Left lung (tissue), 10 donors: ENCODE data around the gene SPI1. TPM values are rescaled to one million over a fixed set of nuclear protein-coding genes. Genes with fewer than 3 reads are reported as not detected.

Source experiments
- ATAC-seq: fragments of 200-7000 bp; cut with Tn5 transposase; one replicate; pipeline ENCODE4 v1.9.1; 2020; ENCODE audit warnings: moderate library complexity
- DNase-seq, 4 donors: peaks; one replicate each; pipeline ENCODE4 v3.0.0-alpha.2; 2013 to 2020
- H3K27ac ChIP-seq, 2 donors: fragments of 200-600 bp; sonication (generic) in 1 of 2; one replicate each; pipeline versions ENCODE4 v1.5.0 to v1.8.0; 2020 to 2021
- H3K27me3 ChIP-seq, 2 donors: fragments of 200-600 bp; sonication (generic) in 1 of 2; one replicate each; pipeline versions ENCODE4 v1.5.0 to v1.8.0; 2020 to 2021
- H3K36me3 ChIP-seq, 2 donors: fragments of 200-600 bp; sonication (generic) in 1 of 2; one replicate each; pipeline versions ENCODE4 v1.5.0 to v1.8.0; 2020 to 2021
- H3K4me1 ChIP-seq, 2 donors: fragments of 200-600 bp; one replicate each; pipeline ENCODE4 v1.8.0; 2021
- H3K4me3 ChIP-seq, 2 donors: fragments of 200-600 bp; sonication (generic) in 1 of 2; one replicate each; pipeline versions ENCODE4 v1.5.0 to v1.8.0; 2020 to 2021; ENCODE audit warnings: mild to moderate bottlenecking in 1 of 2
- H3K9me3 ChIP-seq, 2 donors: fragments of 200-600 bp; sonication (generic) in 1 of 2; one replicate each; pipeline versions ENCODE4 v1.5.0 to v1.8.0; 2020 to 2021
- intact Hi-C, 2 donors: fragments of 100-400 bp; cut with DNase I; formaldehyde crosslinking; loops; one replicate each; pipeline versions ENCODE4 v1.11.2 to v1.14.2; 2022
- microRNA-seq, 2 donors: library from miRNA; unstranded; fragments of <30 nt; microRNA quantifications; one replicate each; pipeline ENCODE4, GENCODE V29; 2019
- polyA plus RNA-seq, 6 donors: library from polyadenylated mRNA; unstranded; fragments of 120-200 nt; gene quantifications; one replicate each; pipeline ENCODE4 v1.2.1, GENCODE V29; 2013; ENCODE audit not compliant: insufficient read length in 6 of 6
- total RNA-seq, 2 donors: library from RNA; stranded (reverse); fragmentation: NEBNext Ultra II Directional; extraction: Animal tissue kit (Norgen Biotek cat#: 25700); gene quantifications; one replicate each; pipeline ENCODE4 v1.2.1, GENCODE V29; 2021
- TF ChIP-seq, protein P1 (sequence below), 2 donors: fragments of 200-600 bp; sonication (generic) in 1 of 2; IDR thresholded peaks; one replicate each; pipeline versions ENCODE4 v1.5.0 to v1.8.0; 2021; ENCODE audit warnings: antibody characterized with exemption in 2 of 2
- donor health status: DM: no; HTN: yes; CAD: no.
- donor health status: DM: no; HTN: no; CAD: no.

Gene SPI1
- total and polyA plus RNA-seq, 8 donors: 4.9 to 194 (median 6.2) TPM

DNA sequence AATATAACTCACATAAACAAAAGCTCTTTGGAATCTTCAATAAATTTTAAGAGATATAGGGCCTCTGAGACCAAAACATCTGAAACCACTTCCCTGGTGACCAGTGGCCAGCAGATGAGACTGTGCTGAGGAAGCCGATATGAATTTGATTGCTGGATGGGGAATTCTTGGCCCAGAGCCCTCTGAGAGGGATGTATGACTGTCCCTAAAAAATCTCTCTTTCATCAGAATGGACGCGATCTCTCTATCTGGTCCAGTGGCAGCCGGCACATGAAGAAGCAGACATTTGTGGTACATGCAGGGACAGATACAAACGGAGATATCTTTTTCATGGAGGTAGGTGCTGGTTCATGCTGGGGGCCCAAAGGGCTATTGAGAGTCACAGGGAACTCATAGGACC is 63.4 kb downstream of the SPI1 start:
- Histone ChIP-seq H3K27ac (no peak overlapping the region), H3K4me1 (no peaks in the 10 kb centered on the region), H3K4me3 (no peak overlapping the region), H3K27me3 (no peaks in the 10 kb centered on the region), H3K36me3 (peaks cover 0 to 97% of the 10 kb centered on the region in 2 donors), H3K9me3 (no peaks in the 10 kb centered on the region)
- intact Hi-C loops: no loop called here
- ATAC-seq: no peak
- no peak for DNase-seq
- TF ChIP-seq, protein P1, sequence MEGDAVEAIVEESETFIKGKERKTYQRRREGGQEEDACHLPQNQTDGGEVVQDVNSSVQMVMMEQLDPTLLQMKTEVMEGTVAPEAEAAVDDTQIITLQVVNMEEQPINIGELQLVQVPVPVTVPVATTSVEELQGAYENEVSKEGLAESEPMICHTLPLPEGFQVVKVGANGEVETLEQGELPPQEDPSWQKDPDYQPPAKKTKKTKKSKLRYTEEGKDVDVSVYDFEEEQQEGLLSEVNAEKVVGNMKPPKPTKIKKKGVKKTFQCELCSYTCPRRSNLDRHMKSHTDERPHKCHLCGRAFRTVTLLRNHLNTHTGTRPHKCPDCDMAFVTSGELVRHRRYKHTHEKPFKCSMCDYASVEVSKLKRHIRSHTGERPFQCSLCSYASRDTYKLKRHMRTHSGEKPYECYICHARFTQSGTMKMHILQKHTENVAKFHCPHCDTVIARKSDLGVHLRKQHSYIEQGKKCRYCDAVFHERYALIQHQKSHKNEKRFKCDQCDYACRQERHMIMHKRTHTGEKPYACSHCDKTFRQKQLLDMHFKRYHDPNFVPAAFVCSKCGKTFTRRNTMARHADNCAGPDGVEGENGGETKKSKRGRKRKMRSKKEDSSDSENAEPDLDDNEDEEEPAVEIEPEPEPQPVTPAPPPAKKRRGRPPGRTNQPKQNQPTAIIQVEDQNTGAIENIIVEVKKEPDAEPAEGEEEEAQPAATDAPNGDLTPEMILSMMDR (IDR thresholded peaks at IDR 0.05): no peak

DNA sequence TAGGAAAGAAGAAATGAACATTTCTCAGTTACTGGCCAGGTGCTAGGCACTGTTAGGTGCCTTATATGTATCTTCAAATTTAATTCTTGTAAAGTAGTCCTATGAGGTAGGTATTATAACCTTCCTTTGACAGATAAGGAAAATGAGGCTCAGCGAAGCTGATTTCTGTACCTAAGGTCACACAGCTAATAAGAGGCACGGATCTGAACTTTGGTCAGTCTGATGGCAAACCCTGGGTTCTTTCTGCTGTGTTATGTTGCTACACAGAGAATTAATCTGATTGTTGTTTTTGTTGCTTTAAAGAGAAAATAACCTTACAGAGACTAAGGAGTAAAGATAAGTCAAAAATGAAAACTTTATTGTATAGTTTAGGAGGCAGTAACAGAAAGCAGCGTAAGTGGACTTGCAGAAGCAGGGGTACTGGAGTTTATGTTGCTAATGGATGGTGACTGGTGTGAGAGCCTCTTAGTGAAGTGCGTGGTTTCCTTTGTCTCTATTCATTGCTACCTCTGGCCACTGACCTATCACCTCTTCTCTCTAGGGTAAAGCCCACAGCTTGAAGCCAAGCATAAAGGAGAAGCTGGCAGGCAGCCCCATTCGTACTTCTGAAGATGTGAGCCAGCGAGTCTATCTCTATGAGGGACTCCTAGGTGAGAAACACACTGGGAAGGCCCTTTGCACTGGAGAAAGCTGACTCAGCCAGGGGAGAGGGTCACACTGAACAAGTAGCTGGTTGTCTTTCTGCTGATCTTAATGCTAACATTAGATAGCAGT is 70.1 kb downstream of the SPI1 start:
- Histone ChIP-seq H3K27me3 (no peaks in the 10 kb centered on the region), H3K4me3 (no peak overlapping the region), H3K27ac (no peak overlapping the region), H3K36me3 (peaks cover 0 to 100% of the 10 kb centered on the region in 2 donors), H3K4me1 (no peaks in the 10 kb centered on the region), H3K9me3 (peaks cover 0 to 2% of the 10 kb centered on the region in 2 donors)
- DNase-seq (no peak), ATAC-seq (no peak)
- TF ChIP-seq, protein P1 (IDR thresholded peaks at IDR 0.05): no peak
- intact Hi-C loops: no loop called here

DNA sequence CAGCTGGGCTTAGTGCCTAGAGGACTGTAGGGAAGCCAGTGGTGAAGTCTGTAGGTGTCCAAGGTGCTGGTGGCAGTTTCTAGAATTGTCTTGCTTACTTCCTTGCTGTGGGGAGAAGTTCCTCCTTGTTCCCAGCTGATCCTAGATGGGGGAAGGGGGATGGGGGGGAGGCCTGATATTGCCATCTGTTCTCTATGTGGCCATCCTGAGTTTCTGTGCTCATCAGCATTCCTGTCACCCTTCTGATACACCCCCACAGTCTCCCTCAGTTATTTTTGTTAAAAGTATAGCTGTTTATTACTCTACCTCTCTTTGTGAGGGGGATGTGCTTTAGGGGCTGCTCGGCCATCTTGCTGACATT is 71.9 kb downstream of the SPI1 start:
- no peak overlapping the region for H3K27ac ChIP-seq
- intact Hi-C loops: no loop called here
- no peaks in the 10 kb centered on the region for H3K4me1 ChIP-seq
- H3K9me3 ChIP-seq: peaks cover 0 to 17% of the 10 kb centered on the region in 2 donors
- ATAC-seq (no peak), DNase-seq (no peak)
- H3K27me3 ChIP-seq: no peaks in the 10 kb centered on the region
- no peak overlapping the region for H3K4me3 ChIP-seq
- H3K36me3 ChIP-seq: peaks cover 0 to 100% of the 10 kb centered on the region in 2 donors
- TF ChIP-seq, protein P1 (IDR thresholded peaks at IDR 0.05): no peak

DNA sequence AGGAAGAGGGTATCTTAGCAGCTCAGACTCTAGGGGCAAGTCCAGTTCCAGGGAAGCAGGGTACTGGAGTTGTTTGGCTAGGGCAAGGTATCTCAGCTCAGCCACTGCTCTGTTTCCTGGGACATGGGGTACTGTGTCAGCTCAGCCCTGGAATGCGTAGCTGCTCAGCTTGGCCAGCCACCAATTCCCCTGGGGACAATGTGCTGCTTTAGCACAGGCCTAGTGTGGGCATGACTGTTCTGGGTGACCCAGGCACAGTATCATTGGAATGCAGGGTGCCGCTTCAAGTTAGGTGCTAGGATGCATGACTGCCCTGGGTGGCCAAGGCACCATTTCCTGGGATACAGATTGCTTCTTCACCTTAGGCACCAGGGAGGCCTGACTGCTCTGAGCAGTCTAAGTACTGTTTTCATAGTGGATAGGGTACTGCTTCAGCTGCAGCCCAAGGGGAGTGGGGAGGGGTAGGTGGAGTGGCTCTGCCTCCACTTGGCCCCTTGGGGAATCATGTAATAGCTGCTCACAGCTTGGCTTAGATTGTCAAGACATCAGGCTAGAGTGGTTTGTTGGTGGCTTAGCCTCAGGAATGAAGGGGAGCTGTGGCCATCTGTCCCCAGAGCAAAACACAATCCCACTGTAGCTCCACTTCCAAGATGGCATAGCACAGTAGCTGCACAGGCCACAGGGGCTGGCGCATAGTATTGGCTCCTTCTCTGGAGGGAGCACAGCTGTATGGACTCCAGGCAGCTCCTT is 72.4 kb downstream of the SPI1 start:
- no peak overlapping the region for H3K27ac ChIP-seq
- DNase-seq (no peak), ATAC-seq (no peak)
- TF ChIP-seq, protein P1 (IDR thresholded peaks at IDR 0.05): no peak
- peaks cover 0 to 17% of the 10 kb centered on the region in 2 donors for H3K9me3 ChIP-seq
- H3K27me3 ChIP-seq: no peaks in the 10 kb centered on the region
- intact Hi-C loops: no loop called here
- no peak overlapping the region for H3K4me3 ChIP-seq
- no peaks in the 10 kb centered on the region for H3K4me1 ChIP-seq
- peaks cover 0 to 100% of the 10 kb centered on the region in 2 donors for H3K36me3 ChIP-seq

Small RNA genes lying within 50 kb of the gene (microRNA-seq; reads per million reads assigned to microRNA genes)
- gene MIR4487: 0 reads per million in 2 donors

Other genes starting within 250 kb of the SPI1 start
- 10 to 100 TPM; 79.1 to 86.3 TPM for gene ARFGAP2, start 201.7 kb downstream of the SPI1 start, total RNA-seq
- 100 to 1,000 TPM in 1 of 6 donors, 10 to 100 TPM in 5; 86.3 to 103 (median 94.6) TPM for gene ARFGAP2, start 201.7 kb downstream of the SPI1 start, polyA plus RNA-seq
- gene PACSIN3, start 192.1 kb downstream of the SPI1 start, total RNA-seq: 10 to 100 TPM; 32.9 to 44.2 TPM
- 10 to 100 TPM; 41.1 to 63.1 (median 50.6) TPM for gene PACSIN3, start 192.1 kb downstream of the SPI1 start, polyA plus RNA-seq
- gene DDB2, start 163.6 kb downstream of the SPI1 start, total RNA-seq: 10 to 100 TPM; 32.0 to 33.1 TPM
- 10 to 100 TPM; 22.9 to 27.5 (median 23.4) TPM for gene DDB2, start 163.6 kb downstream of the SPI1 start, polyA plus RNA-seq
- 10 to 100 TPM; 41.5 to 59.9 TPM for gene ACP2, start 129.7 kb downstream of the SPI1 start, total RNA-seq
- gene ACP2, start 129.7 kb downstream of the SPI1 start, polyA plus RNA-seq: 10 to 100 TPM; 37.1 to 41.5 (median 41.1) TPM
- 10 to 100 TPM; 39.7 to 66.9 TPM for gene NR1H3, start 120.6 kb downstream of the SPI1 start, total RNA-seq
- gene NR1H3, start 120.6 kb downstream of the SPI1 start, polyA plus RNA-seq: 10 to 100 TPM; 44.8 to 57.6 (median 52.0) TPM
- gene MADD, start 108.4 kb downstream of the SPI1 start, total RNA-seq: 10 to 100 TPM; 33.0 to 52.9 TPM
- gene MADD, start 108.4 kb downstream of the SPI1 start, polyA plus RNA-seq: 10 to 100 TPM; 42.6 to 53.8 (median 51.9) TPM
- gene MYBPC3, start 25.8 kb downstream of the SPI1 start, total RNA-seq: 1 to 10 TPM in 1 of 2 donors, under 1 TPM in 1; 0.52 to 2.0 TPM
- under 1 TPM in 3 of 6 donors, not detected in 3; 0.06 to 0.25 (median 0.09) TPM for gene MYBPC3, start 25.8 kb downstream of the SPI1 start, polyA plus RNA-seq
- gene SLC39A13, start 30.0 kb upstream of the SPI1 start, total RNA-seq: 10 to 100 TPM; 60.1 to 66.1 TPM
- 10 to 100 TPM; 29.6 to 46.4 (median 34.1) TPM for gene SLC39A13, start 30.0 kb upstream of the SPI1 start, polyA plus RNA-seq
- gene PSMC3, start 47.9 kb upstream of the SPI1 start, total RNA-seq: 100 to 1,000 TPM in 1 of 2 donors, 10 to 100 TPM in 1; 86.7 to 133 TPM
- gene PSMC3, start 47.9 kb upstream of the SPI1 start, polyA plus RNA-seq: 100 to 1,000 TPM; 123 to 163 (median 130) TPM
- gene RAPSN, start 70.6 kb upstream of the SPI1 start, total RNA-seq: 1 to 10 TPM in 1 of 2 donors, under 1 TPM in 1; 0.79 to 1.0 TPM
- under 1 TPM; 0.26 to 0.61 (median 0.49) TPM for gene RAPSN, start 70.6 kb upstream of the SPI1 start, polyA plus RNA-seq
- gene CELF1, start 174.6 kb upstream of the SPI1 start, total RNA-seq: 100 to 1,000 TPM in 1 of 2 donors, 10 to 100 TPM in 1; 76.8 to 107 TPM
- gene CELF1, start 174.6 kb upstream of the SPI1 start, polyA plus RNA-seq: 10 to 100 TPM; 80.2 to 98.9 (median 90.7) TPM
- 10 to 100 TPM; 61.4 to 75.2 TPM for gene PTPMT1, start 187.1 kb upstream of the SPI1 start, total RNA-seq
- 10 to 100 TPM; 35.0 to 42.9 (median 39.3) TPM for gene PTPMT1, start 187.1 kb upstream of the SPI1 start, polyA plus RNA-seq
- gene KBTBD4, start 200.4 kb upstream of the SPI1 start, total RNA-seq: 10 to 100 TPM; 13.3 to 13.9 TPM
- 10 to 100 TPM; 18.0 to 21.5 (median 20.7) TPM for gene KBTBD4, start 200.4 kb upstream of the SPI1 start, polyA plus RNA-seq
- 10 to 100 TPM; 76.2 to 89.0 TPM for gene NDUFS3, start 200.5 kb upstream of the SPI1 start, total RNA-seq
- gene NDUFS3, start 200.5 kb upstream of the SPI1 start, polyA plus RNA-seq: 100 to 1,000 TPM in 5 of 6 donors, 10 to 100 TPM in 1; 99.6 to 105 (median 103) TPM
- gene FAM180B, start 208.1 kb upstream of the SPI1 start, total RNA-seq: not detected
- under 1 TPM; 0.13 to 0.35 (median 0.25) TPM for gene FAM180B, start 208.1 kb upstream of the SPI1 start, polyA plus RNA-seq
- gene C1QTNF4, start 215.9 kb upstream of the SPI1 start, total RNA-seq: 1 to 10 TPM in 1 of 2 donors, under 1 TPM in 1; 0.21 to 1.3 TPM
- 1 to 10 TPM; 2.1 to 6.9 (median 4.1) TPM for gene C1QTNF4, start 215.9 kb upstream of the SPI1 start, polyA plus RNA-seq